Esophagus (tissue), 2 donors: ENCODE measurements around the gene NFIA. TPM values are rescaled to one million over a fixed set of nuclear protein-coding genes. Genes with fewer than 3 reads are reported as not detected.

Source experiments
- H3K27ac ChIP-seq, 2 donors: one replicate each; pipeline ENCODE4 v1.5.1; 2013; ENCODE audit warnings: low read depth in 2 of 2, mild to moderate bottlenecking in 2 of 2, inconsistent platforms in 1 of 2, low read length in 1 of 2, moderate library complexity in 1 of 2
- H3K27me3 ChIP-seq, 2 donors: one replicate each; pipeline ENCODE4 v1.6.1; 2013; ENCODE audit warnings: low read length in 2 of 2, control low read depth in 1 of 2, mild to moderate bottlenecking in 1 of 2; ENCODE audit not compliant: insufficient read depth in 2 of 2, control insufficient read depth in 1 of 2
- H3K36me3 ChIP-seq, 2 donors: one replicate each; pipeline ENCODE4 v1.6.1; 2013; ENCODE audit warnings: low read length in 1 of 2; ENCODE audit not compliant: control insufficient read depth in 2 of 2, insufficient read depth in 2 of 2
- H3K4me1 ChIP-seq, 2 donors: one replicate each; pipeline ENCODE4 v1.6.1; 2013; ENCODE audit warnings: low read length in 1 of 2; ENCODE audit not compliant: control insufficient read depth in 2 of 2, insufficient read depth in 2 of 2
- H3K4me3 ChIP-seq, 2 donors: one replicate each; pipeline ENCODE4 v1.5.1; 2013; ENCODE audit warnings: low read length in 2 of 2, mild to moderate bottlenecking in 2 of 2, low read depth in 1 of 2, moderate library complexity in 1 of 2
- H3K9me3 ChIP-seq, 2 donors: one replicate each; pipeline ENCODE4 v1.6.1; 2013; ENCODE audit warnings: mild to moderate bottlenecking in 2 of 2, low read depth in 1 of 2, low read length in 1 of 2, moderate library complexity in 1 of 2; ENCODE audit not compliant: control insufficient read depth in 2 of 2, insufficient read depth in 1 of 2
- WGBS, 2 donors: extraction: QIAGEN DNeasy Blood & Tissue Kit; methylation state at CpG; one replicate each; pipeline ENCODE4 v1.1.7; 2013; 5-methylcytosine and 5-hydroxymethylcytosine counted together
- polyA plus RNA-seq, 2 donors: library from polyadenylated mRNA; stranded (reverse); fragments of 200-250 nt; gene quantifications; one replicate each; pipeline ENCODE4 v1.2.3, GENCODE V29; 2013
- donor health status: healthy with polysubstance abuse.
- donor health status: Bipolar disorder and iron deficiency.

NFIA gene
- 10 to 100 TPM in 1 of 2 donors, 1 to 10 TPM in 1; 9.0 to 11.0 TPM for polyA plus RNA-seq

- WGBS, 2 donors, result 0 to 1% methylated on average over 47 to 63 of the region's 73 CpGs
- Histone ChIP-seq H3K27me3 (no peaks in the 10 kb centered on the region), H3K9me3 (no peaks in the 10 kb centered on the region), H3K4me3 (peak within 1 kb of the TSS; percentile 93 to 97), H3K4me1 (no peaks in the 10 kb centered on the region), H3K36me3 (no peaks in the 10 kb centered on the region), H3K27ac (peak within 1 kb of the TSS; percentile 89 to 90)
Observed at GRCh38 chr1:61082311-61083012, at the start of gene NFIA. Gene NFIA, plus strand, starts transcription at chr1:61082561.

- H3K27me3 ChIP-seq, result no peaks in the 10 kb centered on the region
- H3K36me3 ChIP-seq, result no peaks in the 10 kb centered on the region
- no peaks in the 10 kb centered on the region for H3K9me3 ChIP-seq
- H3K4me3 ChIP-seq, result no peak overlapping the region
- H3K4me1 ChIP-seq, result no peaks in the 10 kb centered on the region
- H3K27ac ChIP-seq, result no peak overlapping the region
Observed at GRCh38 chr1:61035880-61036279, 46.5 kb upstream of the NFIA start.

- H3K36me3 ChIP-seq, result no peaks in the 10 kb centered on the region
- WGBS, 2 donors, result 29% methylated on average over 17 of the region's 17 CpGs
- H3K9me3 ChIP-seq, result no peaks in the 10 kb centered on the region
- H3K4me3 ChIP-seq, result peak overlapping the region; percentile 67
- no peaks in the 10 kb centered on the region for H3K4me1 ChIP-seq
- no peaks in the 10 kb centered on the region for H3K27me3 ChIP-seq
- H3K27ac ChIP-seq, result peak overlapping the region in 1 of 2 donors; percentile 69
Observed at GRCh38 chr1:61042466-61043009, 39.8 kb upstream of the NFIA start.

- 5 to 7% methylated on average over 81 to 85 of the region's 85 CpGs for WGBS, 2 donors
- H3K9me3 ChIP-seq, result no peaks in the 10 kb centered on the region
Observed at GRCh38 chr1:61043010-61043820, 39.1 kb upstream of the NFIA start.

GRCh38 chr1:61046434-61046833 lies 35.9 kb upstream of the NFIA start:
- Histone ChIP-seq H3K36me3 (no peaks in the 10 kb centered on the region), H3K4me3 (no peak overlapping the region), H3K27ac (no peak overlapping the region), H3K27me3 (no peaks in the 10 kb centered on the region), H3K9me3 (no peaks in the 10 kb centered on the region), H3K4me1 (no peaks in the 10 kb centered on the region)
- WGBS, 2 donors, result 82 to 84% methylated on average over 3 of the region's 3 CpGs

More at GRCh38 chr1:61043010-61043820, 39.1 kb upstream of the NFIA start:
- Histone ChIP-seq H3K4me1 (no peaks in the 10 kb centered on the region), H3K27ac (peak overlapping the region; percentile 69 to 78), H3K27me3 (no peaks in the 10 kb centered on the region), H3K4me3 (peak overlapping the region; percentile 67), H3K36me3 (no peaks in the 10 kb centered on the region)

GRCh38 chr1:61047061-61047460 lies 35.3 kb upstream of the NFIA start:
- Histone ChIP-seq H3K4me1 (no peaks in the 10 kb centered on the region), H3K9me3 (no peaks in the 10 kb centered on the region), H3K4me3 (no peak overlapping the region), H3K27me3 (no peaks in the 10 kb centered on the region), H3K27ac (peak overlapping the region in 1 of 2 donors; percentile 70), H3K36me3 (no peaks in the 10 kb centered on the region)
- 73 to 88% methylated on average over 3 of the region's 3 CpGs for WGBS, 2 donors

- H3K27ac ChIP-seq, result peak overlapping the region; percentile 90 to 94
- H3K9me3 ChIP-seq, result no peaks in the 10 kb centered on the region
- no peaks in the 10 kb centered on the region for H3K36me3 ChIP-seq
- H3K27me3 ChIP-seq, result no peaks in the 10 kb centered on the region
- H3K4me1 ChIP-seq, result peaks cover 2 to 6% of the 10 kb centered on the region in 2 donors
- peak overlapping the region; percentile 75 to 89 for H3K4me3 ChIP-seq
- 1% methylated on average over 41 to 48 of the region's 48 CpGs for WGBS, 2 donors
Observed at GRCh38 chr1:61049850-61050540, 32.4 kb upstream of the NFIA start.

GRCh38 chr1:61050541-61051442 lies 31.6 kb upstream of the NFIA start:
- 1 to 2% methylated on average over 46 to 85 of the region's 85 CpGs for WGBS, 2 donors
- peaks cover 2 to 6% of the 10 kb centered on the region in 2 donors for H3K4me1 ChIP-seq
- H3K4me3 ChIP-seq, result peak overlapping the region; percentile 75 to 89
- no peaks in the 10 kb centered on the region for H3K9me3 ChIP-seq
- no peaks in the 10 kb centered on the region for H3K27me3 ChIP-seq
- no peaks in the 10 kb centered on the region for H3K36me3 ChIP-seq
- H3K27ac ChIP-seq, result peak overlapping the region; percentile 90 to 94

GRCh38 chr1:61051443-61051718 lies 31.0 kb upstream of the NFIA start:
- Histone ChIP-seq H3K27ac (peak overlapping the region; percentile 90 to 94), H3K9me3 (no peaks in the 10 kb centered on the region), H3K36me3 (no peaks in the 10 kb centered on the region), H3K4me3 (peak overlapping the region in 1 of 2 donors; percentile 89), H3K27me3 (no peaks in the 10 kb centered on the region), H3K4me1 (peaks cover 2 to 6% of the 10 kb centered on the region in 2 donors)
- 37 to 44% methylated on average over 4 of the region's 4 CpGs for WGBS, 2 donors
